ENCODE results near the gene KIAA1586. TPM values are rescaled to one million over a fixed set of nuclear protein-coding genes. Genes with fewer than 3 reads are reported as not detected.

Gene KIAA1586
- total and polyA plus RNA-seq, 2 of the 13 experiments (the other 11 are each of a cell fraction or from before 2014, with no cell fraction given): 5.5 to 16.9 TPM

DNA sequence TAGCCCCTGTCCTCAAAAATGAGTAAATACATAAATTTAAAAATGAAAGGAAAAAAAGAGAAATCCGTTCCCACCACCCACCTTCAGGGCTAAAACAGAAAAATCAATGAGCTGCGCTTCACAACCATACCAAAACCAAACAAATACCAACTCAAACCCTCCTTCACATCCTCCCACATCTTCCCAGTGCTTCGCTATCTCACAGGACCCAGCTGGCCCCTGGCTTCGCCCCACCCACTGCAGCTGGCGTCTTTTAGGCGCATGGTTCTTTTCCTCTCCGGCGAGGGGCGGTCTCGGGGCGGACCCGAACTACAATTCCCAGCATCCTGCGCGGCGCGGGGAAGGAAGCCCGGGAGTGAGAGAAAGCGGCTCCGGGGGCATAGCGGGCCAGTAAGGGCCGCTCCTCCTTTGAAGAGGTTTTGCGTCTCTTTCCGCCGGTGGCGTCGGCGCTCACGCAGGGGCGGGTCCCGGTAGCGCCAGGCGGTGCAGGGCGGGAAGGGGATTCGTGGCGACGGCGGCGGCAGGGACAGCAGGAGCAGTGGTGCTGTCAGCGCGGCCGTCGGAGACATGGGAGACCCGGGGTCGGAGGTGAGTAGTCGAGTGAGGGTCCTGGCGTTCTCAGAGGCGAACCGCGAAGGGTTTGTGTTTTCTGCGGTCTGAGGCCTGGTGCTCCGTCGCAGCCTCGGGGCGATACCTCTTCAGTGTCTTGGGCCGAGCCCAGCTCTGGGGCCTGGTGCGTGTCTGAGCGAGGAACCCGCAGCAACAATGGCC lies 43.4 kb downstream of the KIAA1586 start, which contains the start of gene ZNF451 (continued):
- TF ChIP-seq ZNF652 (CRISPR knock-in tag; IDR thresholded peaks at IDR 0.05; ENCODE audit: borderline replicate concordance, low read depth) (no peak), ZNF878 (CRISPR knock-in tag; IDR thresholded peaks at IDR 0.05) (peak; percentile 86; the same call in 1 of the 2 replicates), EZH2 (conservative IDR thresholded peaks at IDR 0.05; ENCODE audit: low read depth, low read length) (no peak)
- TF ChIP-seq, protein P1, sequence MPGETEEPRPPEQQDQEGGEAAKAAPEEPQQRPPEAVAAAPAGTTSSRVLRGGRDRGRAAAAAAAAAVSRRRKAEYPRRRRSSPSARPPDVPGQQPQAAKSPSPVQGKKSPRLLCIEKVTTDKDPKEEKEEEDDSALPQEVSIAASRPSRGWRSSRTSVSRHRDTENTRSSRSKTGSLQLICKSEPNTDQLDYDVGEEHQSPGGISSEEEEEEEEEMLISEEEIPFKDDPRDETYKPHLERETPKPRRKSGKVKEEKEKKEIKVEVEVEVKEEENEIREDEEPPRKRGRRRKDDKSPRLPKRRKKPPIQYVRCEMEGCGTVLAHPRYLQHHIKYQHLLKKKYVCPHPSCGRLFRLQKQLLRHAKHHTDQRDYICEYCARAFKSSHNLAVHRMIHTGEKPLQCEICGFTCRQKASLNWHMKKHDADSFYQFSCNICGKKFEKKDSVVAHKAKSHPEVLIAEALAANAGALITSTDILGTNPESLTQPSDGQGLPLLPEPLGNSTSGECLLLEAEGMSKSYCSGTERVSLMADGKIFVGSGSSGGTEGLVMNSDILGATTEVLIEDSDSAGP (CRISPR knock-in tag; IDR thresholded peaks at IDR 0.05; ENCODE audit: borderline replicate concordance): peak; percentile 88
- TF ChIP-seq, protein P2, sequence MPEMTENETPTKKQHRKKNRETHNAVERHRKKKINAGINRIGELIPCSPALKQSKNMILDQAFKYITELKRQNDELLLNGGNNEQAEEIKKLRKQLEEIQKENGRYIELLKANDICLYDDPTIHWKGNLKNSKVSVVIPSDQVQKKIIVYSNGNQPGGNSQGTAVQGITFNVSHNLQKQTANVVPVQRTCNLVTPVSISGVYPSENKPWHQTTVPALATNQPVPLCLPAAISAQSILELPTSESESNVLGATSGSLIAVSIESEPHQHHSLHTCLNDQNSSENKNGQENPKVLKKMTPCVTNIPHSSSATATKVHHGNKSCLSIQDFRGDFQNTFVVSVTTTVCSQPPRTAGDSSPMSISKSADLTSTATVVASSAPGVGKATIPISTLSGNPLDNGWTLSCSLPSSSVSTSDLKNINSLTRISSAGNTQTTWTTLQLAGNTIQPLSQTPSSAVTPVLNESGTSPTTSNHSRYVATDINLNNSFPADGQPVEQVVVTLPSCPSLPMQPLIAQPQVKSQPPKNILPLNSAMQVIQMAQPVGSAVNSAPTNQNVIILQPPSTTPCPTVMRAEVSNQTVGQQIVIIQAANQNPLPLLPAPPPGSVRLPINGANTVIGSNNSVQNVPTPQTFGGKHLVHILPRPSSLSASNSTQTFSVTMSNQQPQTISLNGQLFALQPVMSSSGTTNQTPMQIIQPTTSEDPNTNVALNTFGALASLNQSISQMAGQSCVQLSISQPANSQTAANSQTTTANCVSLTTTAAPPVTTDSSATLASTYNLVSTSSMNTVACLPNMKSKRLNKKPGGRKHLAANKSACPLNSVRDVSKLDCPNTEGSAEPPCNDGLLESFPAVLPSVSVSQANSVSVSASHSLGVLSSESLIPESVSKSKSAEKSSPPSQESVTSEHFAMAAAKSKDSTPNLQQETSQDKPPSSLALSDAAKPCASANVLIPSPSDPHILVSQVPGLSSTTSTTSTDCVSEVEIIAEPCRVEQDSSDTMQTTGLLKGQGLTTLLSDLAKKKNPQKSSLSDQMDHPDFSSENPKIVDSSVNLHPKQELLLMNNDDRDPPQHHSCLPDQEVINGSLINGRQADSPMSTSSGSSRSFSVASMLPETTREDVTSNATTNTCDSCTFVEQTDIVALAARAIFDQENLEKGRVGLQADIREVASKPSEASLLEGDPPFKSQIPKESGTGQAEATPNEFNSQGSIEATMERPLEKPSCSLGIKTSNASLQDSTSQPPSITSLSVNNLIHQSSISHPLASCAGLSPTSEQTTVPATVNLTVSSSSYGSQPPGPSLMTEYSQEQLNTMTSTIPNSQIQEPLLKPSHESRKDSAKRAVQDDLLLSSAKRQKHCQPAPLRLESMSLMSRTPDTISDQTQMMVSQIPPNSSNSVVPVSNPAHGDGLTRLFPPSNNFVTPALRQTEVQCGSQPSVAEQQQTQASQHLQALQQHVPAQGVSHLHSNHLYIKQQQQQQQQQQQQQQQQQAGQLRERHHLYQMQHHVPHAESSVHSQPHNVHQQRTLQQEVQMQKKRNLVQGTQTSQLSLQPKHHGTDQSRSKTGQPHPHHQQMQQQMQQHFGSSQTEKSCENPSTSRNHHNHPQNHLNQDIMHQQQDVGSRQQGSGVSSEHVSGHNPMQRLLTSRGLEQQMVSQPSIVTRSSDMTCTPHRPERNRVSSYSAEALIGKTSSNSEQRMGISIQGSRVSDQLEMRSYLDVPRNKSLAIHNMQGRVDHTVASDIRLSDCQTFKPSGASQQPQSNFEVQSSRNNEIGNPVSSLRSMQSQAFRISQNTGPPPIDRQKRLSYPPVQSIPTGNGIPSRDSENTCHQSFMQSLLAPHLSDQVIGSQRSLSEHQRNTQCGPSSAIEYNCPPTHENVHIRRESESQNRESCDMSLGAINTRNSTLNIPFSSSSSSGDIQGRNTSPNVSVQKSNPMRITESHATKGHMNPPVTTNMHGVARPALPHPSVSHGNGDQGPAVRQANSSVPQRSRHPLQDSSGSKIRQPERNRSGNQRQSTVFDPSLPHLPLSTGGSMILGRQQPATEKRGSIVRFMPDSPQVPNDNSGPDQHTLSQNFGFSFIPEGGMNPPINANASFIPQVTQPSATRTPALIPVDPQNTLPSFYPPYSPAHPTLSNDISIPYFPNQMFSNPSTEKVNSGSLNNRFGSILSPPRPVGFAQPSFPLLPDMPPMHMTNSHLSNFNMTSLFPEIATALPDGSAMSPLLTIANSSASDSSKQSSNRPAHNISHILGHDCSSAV (CRISPR knock-in tag; IDR thresholded peaks at IDR 0.05; ENCODE audit: borderline replicate concordance): peak; percentile 83; the same call in 1 of the 2 replicates
- TF ChIP-seq, protein P3, sequence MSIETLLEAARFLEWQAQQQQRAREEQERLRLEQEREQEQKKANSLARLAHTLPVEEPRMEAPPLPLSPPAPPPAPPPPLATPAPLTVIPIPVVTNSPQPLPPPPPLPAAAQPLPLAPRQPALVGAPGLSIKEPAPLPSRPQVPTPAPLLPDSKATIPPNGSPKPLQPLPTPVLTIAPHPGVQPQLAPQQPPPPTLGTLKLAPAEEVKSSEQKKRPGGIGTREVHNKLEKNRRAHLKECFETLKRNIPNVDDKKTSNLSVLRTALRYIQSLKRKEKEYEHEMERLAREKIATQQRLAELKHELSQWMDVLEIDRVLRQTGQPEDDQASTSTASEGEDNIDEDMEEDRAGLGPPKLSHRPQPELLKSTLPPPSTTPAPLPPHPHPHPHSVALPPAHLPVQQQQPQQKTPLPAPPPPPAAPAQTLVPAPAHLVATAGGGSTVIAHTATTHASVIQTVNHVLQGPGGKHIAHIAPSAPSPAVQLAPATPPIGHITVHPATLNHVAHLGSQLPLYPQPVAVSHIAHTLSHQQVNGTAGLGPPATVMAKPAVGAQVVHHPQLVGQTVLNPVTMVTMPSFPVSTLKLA (IDR thresholded peaks at IDR 0.05): peak; percentile 63
- TF ChIP-seq, protein P4, sequence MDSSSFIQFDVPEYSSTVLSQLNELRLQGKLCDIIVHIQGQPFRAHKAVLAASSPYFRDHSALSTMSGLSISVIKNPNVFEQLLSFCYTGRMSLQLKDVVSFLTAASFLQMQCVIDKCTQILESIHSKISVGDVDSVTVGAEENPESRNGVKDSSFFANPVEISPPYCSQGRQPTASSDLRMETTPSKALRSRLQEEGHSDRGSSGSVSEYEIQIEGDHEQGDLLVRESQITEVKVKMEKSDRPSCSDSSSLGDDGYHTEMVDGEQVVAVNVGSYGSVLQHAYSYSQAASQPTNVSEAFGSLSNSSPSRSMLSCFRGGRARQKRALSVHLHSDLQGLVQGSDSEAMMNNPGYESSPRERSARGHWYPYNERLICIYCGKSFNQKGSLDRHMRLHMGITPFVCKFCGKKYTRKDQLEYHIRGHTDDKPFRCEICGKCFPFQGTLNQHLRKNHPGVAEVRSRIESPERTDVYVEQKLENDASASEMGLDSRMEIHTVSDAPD (CRISPR knock-in tag; IDR thresholded peaks at IDR 0.05): peak; percentile 52; the same call in 1 of the 2 replicates
- TF ChIP-seq, protein P5, sequence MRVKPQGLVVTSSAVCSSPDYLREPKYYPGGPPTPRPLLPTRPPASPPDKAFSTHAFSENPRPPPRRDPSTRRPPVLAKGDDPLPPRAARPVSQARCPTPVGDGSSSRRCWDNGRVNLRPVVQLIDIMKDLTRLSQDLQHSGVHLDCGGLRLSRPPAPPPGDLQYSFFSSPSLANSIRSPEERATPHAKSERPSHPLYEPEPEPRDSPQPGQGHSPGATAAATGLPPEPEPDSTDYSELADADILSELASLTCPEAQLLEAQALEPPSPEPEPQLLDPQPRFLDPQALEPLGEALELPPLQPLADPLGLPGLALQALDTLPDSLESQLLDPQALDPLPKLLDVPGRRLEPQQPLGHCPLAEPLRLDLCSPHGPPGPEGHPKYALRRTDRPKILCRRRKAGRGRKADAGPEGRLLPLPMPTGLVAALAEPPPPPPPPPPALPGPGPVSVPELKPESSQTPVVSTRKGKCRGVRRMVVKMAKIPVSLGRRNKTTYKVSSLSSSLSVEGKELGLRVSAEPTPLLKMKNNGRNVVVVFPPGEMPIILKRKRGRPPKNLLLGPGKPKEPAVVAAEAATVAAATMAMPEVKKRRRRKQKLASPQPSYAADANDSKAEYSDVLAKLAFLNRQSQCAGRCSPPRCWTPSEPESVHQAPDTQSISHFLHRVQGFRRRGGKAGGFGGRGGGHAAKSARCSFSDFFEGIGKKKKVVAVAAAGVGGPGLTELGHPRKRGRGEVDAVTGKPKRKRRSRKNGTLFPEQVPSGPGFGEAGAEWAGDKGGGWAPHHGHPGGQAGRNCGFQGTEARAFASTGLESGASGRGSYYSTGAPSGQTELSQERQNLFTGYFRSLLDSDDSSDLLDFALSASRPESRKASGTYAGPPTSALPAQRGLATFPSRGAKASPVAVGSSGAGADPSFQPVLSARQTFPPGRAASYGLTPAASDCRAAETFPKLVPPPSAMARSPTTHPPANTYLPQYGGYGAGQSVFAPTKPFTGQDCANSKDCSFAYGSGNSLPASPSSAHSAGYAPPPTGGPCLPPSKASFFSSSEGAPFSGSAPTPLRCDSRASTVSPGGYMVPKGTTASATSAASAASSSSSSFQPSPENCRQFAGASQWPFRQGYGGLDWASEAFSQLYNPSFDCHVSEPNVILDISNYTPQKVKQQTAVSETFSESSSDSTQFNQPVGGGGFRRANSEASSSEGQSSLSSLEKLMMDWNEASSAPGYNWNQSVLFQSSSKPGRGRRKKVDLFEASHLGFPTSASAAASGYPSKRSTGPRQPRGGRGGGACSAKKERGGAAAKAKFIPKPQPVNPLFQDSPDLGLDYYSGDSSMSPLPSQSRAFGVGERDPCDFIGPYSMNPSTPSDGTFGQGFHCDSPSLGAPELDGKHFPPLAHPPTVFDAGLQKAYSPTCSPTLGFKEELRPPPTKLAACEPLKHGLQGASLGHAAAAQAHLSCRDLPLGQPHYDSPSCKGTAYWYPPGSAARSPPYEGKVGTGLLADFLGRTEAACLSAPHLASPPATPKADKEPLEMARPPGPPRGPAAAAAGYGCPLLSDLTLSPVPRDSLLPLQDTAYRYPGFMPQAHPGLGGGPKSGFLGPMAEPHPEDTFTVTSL (CRISPR knock-in tag; IDR thresholded peaks at IDR 0.05; ENCODE audit: borderline replicate concordance): no peak
